ENCODE results near the gene CCDC187.

Gene CCDC187

GRCh38 chr9:136317695-136318094 is 13.8 kb upstream of the CCDC187 start:
- Mint-ChIP-seq H3K36me3 (ENCODE audit: low read depth) (no peaks in the 10 kb centered on the region), H3K9me3 (peaks cover 23% of the 10 kb centered on the region), H3K4me1 (ENCODE audit: low read depth) (no peaks in the 10 kb centered on the region), H3K27me3 (peaks cover 4% of the 10 kb centered on the region), H3K27ac (no peak overlapping the region), H3K4me3 (no peak overlapping the region)
- intact Hi-C loops (cut with micrococcal nuclease): no loop called here

- H3K27ac Mint-ChIP-seq: no peak overlapping the region
- H3K4me1 Mint-ChIP-seq (ENCODE audit: low read depth): no peaks in the 10 kb centered on the region
- H3K36me3 Mint-ChIP-seq (ENCODE audit: low read depth): no peaks in the 10 kb centered on the region
- no peak overlapping the region for H3K4me3 Mint-ChIP-seq
- H3K27me3 Mint-ChIP-seq: no peaks in the 10 kb centered on the region
- H3K9me3 Mint-ChIP-seq: peaks cover 23% of the 10 kb centered on the region
- intact Hi-C loops (cut with micrococcal nuclease): no loop called here
These were observed 13.2 kb upstream of the CCDC187 start for GRCh38 chr9:136316896-136317676.

- Mint-ChIP-seq H3K9me3 (peaks cover 23% of the 10 kb centered on the region), H3K36me3 (ENCODE audit: low read depth) (no peaks in the 10 kb centered on the region), H3K4me1 (ENCODE audit: low read depth) (no peaks in the 10 kb centered on the region), H3K27ac (no peak overlapping the region), H3K4me3 (no peak overlapping the region), H3K27me3 (no peaks in the 10 kb centered on the region)
- intact Hi-C loops (cut with micrococcal nuclease): no loop called here
These were observed 12.4 kb upstream of the CCDC187 start for GRCh38 chr9:136316271-136316751.

- Mint-ChIP-seq H3K27ac (no peak overlapping the region), H3K36me3 (ENCODE audit: low read depth) (no peaks in the 10 kb centered on the region), H3K4me1 (ENCODE audit: low read depth) (no peaks in the 10 kb centered on the region), H3K27me3 (peaks cover 3% of the 10 kb centered on the region), H3K9me3 (peaks cover 23% of the 10 kb centered on the region), H3K4me3 (no peak overlapping the region)
- intact Hi-C loops (cut with micrococcal nuclease): no loop called here
These were observed 11.1 kb upstream of the CCDC187 start for GRCh38 chr9:136314944-136315343.

GRCh38 chr9:136314056-136314416 is 10.1 kb upstream of the CCDC187 start:
- Mint-ChIP-seq H3K36me3 (ENCODE audit: low read depth) (no peaks in the 10 kb centered on the region), H3K27ac (no peak overlapping the region), H3K4me3 (no peak overlapping the region), H3K27me3 (peaks cover 3% of the 10 kb centered on the region), H3K4me1 (ENCODE audit: low read depth) (no peaks in the 10 kb centered on the region), H3K9me3 (peaks cover 23% of the 10 kb centered on the region)
- intact Hi-C loops (cut with micrococcal nuclease): no loop called here

GRCh38 chr9:136313111-136314055 is 9.5 kb upstream of the CCDC187 start:
- H3K27ac Mint-ChIP-seq: no peak overlapping the region
- peaks cover 23% of the 10 kb centered on the region for H3K9me3 Mint-ChIP-seq
- peaks cover 3% of the 10 kb centered on the region for H3K27me3 Mint-ChIP-seq
- no peaks in the 10 kb centered on the region for H3K4me1 Mint-ChIP-seq (ENCODE audit: low read depth)
- H3K4me3 Mint-ChIP-seq: no peak overlapping the region
- intact Hi-C loops (cut with micrococcal nuclease): no loop called here
- H3K36me3 Mint-ChIP-seq (ENCODE audit: low read depth): no peaks in the 10 kb centered on the region

GRCh38 chr9:136312436-136312835 is 8.5 kb upstream of the CCDC187 start:
- no peaks in the 10 kb centered on the region for H3K4me1 Mint-ChIP-seq (ENCODE audit: low read depth)
- H3K27me3 Mint-ChIP-seq: peaks cover 3% of the 10 kb centered on the region
- H3K27ac Mint-ChIP-seq: no peak overlapping the region
- intact Hi-C loops (cut with micrococcal nuclease): no loop called here
- no peak overlapping the region for H3K4me3 Mint-ChIP-seq
- H3K36me3 Mint-ChIP-seq (ENCODE audit: low read depth): no peaks in the 10 kb centered on the region
- H3K9me3 Mint-ChIP-seq: peaks cover 23% of the 10 kb centered on the region

GRCh38 chr9:136312009-136312375 is 8.1 kb upstream of the CCDC187 start:
- intact Hi-C loops (cut with micrococcal nuclease): no loop called here
- Mint-ChIP-seq H3K27ac (no peak overlapping the region), H3K9me3 (peaks cover 23% of the 10 kb centered on the region), H3K4me1 (ENCODE audit: low read depth) (no peaks in the 10 kb centered on the region), H3K36me3 (ENCODE audit: low read depth) (no peaks in the 10 kb centered on the region), H3K4me3 (no peak overlapping the region), H3K27me3 (peaks cover 3% of the 10 kb centered on the region)

- peaks cover 3% of the 10 kb centered on the region for H3K27me3 Mint-ChIP-seq
- no peak overlapping the region for H3K4me3 Mint-ChIP-seq
- H3K9me3 Mint-ChIP-seq: peaks cover 20% of the 10 kb centered on the region
- no peaks in the 10 kb centered on the region for H3K36me3 Mint-ChIP-seq (ENCODE audit: low read depth)
- no peaks in the 10 kb centered on the region for H3K4me1 Mint-ChIP-seq (ENCODE audit: low read depth)
- intact Hi-C loops (cut with micrococcal nuclease): no loop called here
- H3K27ac Mint-ChIP-seq: no peak overlapping the region
These were observed 7.4 kb upstream of the CCDC187 start for GRCh38 chr9:136311051-136312008.

- intact Hi-C loops (cut with micrococcal nuclease): no loop called here
- Mint-ChIP-seq H3K36me3 (ENCODE audit: low read depth) (no peaks in the 10 kb centered on the region), H3K27me3 (peaks cover 4% of the 10 kb centered on the region), H3K4me3 (no peak overlapping the region), H3K27ac (no peak overlapping the region), H3K9me3 (peaks cover 11% of the 10 kb centered on the region), H3K4me1 (ENCODE audit: low read depth) (no peaks in the 10 kb centered on the region)
These were observed 6.6 kb upstream of the CCDC187 start for GRCh38 chr9:136310273-136311030.

- H3K27ac Mint-ChIP-seq: no peak overlapping the region
- intact Hi-C loops (cut with micrococcal nuclease): no loop called here
- H3K4me1 Mint-ChIP-seq (ENCODE audit: low read depth): no peaks in the 10 kb centered on the region
- no peaks in the 10 kb centered on the region for H3K36me3 Mint-ChIP-seq (ENCODE audit: low read depth)
- no peak overlapping the region for H3K4me3 Mint-ChIP-seq
- peaks cover 6% of the 10 kb centered on the region for H3K27me3 Mint-ChIP-seq
- H3K9me3 Mint-ChIP-seq: peaks cover 5% of the 10 kb centered on the region
These were observed 5.9 kb upstream of the CCDC187 start for GRCh38 chr9:136309806-136310220.

GRCh38 chr9:136309101-136309801 is 5.4 kb upstream of the CCDC187 start:
- H3K27me3 Mint-ChIP-seq: peaks cover 6% of the 10 kb centered on the region
- no peaks in the 10 kb centered on the region for H3K36me3 Mint-ChIP-seq (ENCODE audit: low read depth)
- no peak overlapping the region for H3K4me3 Mint-ChIP-seq
- no peaks in the 10 kb centered on the region for H3K9me3 Mint-ChIP-seq
- H3K27ac Mint-ChIP-seq: no peak overlapping the region
- intact Hi-C loops (cut with micrococcal nuclease): no loop called here
- H3K4me1 Mint-ChIP-seq (ENCODE audit: low read depth): no peaks in the 10 kb centered on the region

All from dendritic cell treated with granulocyte-macrophage colony-stimulating factor and Interleukin-4, amounts not matched to agents 40 ng/mL and 50 ng/mL, for 4 days (primary cell).